Measurements from ENCODE around the gene GABARAPL2. TPM values are rescaled to one million over a fixed set of nuclear protein-coding genes. Genes with fewer than 3 reads are reported as not detected.

The GABARAPL2 gene
- total and polyA plus RNA-seq, 12 donors, result 58.2 to 262 (median 229) TPM

DNA sequence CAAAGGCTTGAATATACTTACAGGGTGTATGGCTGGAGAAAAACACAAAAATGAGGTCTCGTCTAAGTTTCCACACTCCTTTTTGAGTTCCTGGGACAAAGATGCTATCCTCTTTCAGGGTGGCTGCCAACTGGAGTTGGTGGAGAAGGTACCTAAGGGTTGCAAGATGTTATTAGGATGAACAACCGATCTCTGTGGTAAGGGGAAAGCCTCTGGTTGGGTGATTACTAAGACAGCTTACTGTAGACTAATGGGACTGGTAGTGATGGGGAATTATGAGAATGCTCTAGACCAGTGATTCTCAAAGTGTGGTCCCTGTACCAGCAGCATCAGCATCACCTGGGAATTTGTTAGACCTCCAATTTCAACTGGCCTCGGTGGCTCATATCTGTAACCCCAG is 50.9 kb downstream of the GABARAPL2 start:
- TF ChIP-seq, protein P1, sequence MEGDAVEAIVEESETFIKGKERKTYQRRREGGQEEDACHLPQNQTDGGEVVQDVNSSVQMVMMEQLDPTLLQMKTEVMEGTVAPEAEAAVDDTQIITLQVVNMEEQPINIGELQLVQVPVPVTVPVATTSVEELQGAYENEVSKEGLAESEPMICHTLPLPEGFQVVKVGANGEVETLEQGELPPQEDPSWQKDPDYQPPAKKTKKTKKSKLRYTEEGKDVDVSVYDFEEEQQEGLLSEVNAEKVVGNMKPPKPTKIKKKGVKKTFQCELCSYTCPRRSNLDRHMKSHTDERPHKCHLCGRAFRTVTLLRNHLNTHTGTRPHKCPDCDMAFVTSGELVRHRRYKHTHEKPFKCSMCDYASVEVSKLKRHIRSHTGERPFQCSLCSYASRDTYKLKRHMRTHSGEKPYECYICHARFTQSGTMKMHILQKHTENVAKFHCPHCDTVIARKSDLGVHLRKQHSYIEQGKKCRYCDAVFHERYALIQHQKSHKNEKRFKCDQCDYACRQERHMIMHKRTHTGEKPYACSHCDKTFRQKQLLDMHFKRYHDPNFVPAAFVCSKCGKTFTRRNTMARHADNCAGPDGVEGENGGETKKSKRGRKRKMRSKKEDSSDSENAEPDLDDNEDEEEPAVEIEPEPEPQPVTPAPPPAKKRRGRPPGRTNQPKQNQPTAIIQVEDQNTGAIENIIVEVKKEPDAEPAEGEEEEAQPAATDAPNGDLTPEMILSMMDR (IDR thresholded peaks at IDR 0.05), result no peak
- Histone ChIP-seq H3K27me3 (no peaks in the 10 kb centered on the region), H3K27ac (peak overlapping the region in 1 of 10 donors; percentile 58), H3K4me3 (no peak overlapping the region), H3K9me3 (no peaks in the 10 kb centered on the region), H3K36me3 (peaks cover 0 to 85% (median 44%) of the 10 kb centered on the region in 9 donors), H3K4me1 (peaks cover 0 to 25% (median 17%) of the 10 kb centered on the region in 9 donors)
- 96 to 97% methylated on average over 3 of the region's 3 CpGs for WGBS, 2 donors
- ATAC-seq (no peak), DNase-seq (no peak)
- intact Hi-C loops (cut with DNase I), result loop anchor here in 1 of 10 donors (10.0 kb wide), 1 partner anchor 102 kb away; no protein-coding TSS in a partner anchor

DNA sequence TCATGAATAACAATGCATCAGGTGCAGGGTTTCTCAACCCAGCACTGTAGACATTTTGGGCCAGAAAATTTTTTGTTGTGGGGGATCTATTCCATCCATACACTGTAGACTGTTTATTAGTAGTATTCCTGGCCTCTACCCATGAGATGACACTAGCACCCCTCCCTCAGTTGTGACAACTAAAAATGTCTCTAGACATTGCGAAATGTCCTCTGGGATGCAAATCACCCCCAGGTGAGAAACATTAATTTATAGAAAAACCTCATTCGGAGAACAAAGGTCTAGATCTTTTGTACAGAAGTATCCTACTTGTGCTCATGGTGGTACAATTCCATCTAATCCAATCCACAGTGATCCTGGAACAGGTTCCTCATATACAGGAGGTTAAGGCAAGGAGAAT is 52.6 kb downstream of the GABARAPL2 start:
- intact Hi-C loops (cut with DNase I), result loop anchor here in 1 of 10 donors (10.0 kb wide), 1 partner anchor 104 kb away; no protein-coding TSS in a partner anchor
- no peak for ATAC-seq

DNA sequence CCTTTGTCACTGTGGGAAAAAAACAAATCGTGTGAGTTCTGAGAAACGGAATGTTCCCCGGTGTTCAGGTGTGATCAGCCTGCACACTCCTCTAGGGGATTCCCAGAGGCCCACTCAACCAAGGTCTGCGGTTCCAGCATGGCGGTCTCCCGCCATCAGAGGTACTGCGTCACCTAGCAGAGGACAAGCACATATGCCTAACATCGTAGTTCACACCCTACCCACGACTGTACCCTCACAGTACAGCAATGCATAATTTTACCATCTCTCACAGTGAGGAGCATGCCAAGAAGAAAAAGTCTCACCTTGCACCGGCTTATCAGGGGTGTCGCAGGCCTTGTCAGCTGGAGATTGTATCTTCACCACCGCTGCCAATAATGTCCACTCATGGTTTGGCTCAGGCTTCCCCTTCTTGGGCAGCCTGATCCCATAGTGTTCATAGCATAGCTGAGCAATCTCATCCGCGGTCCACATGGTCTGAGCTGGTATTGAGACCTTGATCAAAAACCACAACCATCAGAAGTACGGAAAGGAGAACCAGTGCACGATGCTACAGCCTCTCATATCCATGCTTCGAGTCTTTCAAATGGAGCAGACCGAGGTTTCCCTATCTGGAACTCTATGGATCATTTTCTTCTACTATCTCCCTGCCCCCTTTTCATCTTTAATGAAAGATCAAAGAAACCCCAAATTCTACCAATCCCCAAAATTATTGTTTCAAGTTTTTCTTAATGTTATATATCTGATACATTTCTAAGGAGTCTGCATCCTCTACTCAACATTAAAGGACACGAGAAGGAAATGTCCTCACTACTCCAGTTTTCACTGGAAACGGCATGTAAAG is 54.4 kb downstream of the GABARAPL2 start:
- H3K36me3 ChIP-seq, result peaks cover 0 to 55% (median 23%) of the 10 kb centered on the region in 9 donors
- peak overlapping the region in 2 of 10 donors; percentile 92 to 96 for H3K27ac ChIP-seq
- no peak for ATAC-seq
- no peak overlapping the region for H3K4me3 ChIP-seq
- DNase-seq, result no peak
- no peaks in the 10 kb centered on the region for H3K27me3 ChIP-seq
- TF ChIP-seq, protein P1 (IDR thresholded peaks at IDR 0.05), result no peak
- no peaks in the 10 kb centered on the region for H3K9me3 ChIP-seq
- H3K4me1 ChIP-seq, result peaks cover 0 to 35% (median 22%) of the 10 kb centered on the region in 9 donors
- intact Hi-C loops (cut with DNase I), result loop anchor here in 9 of 10 donors (2.0 to 10.0 kb wide), 10 partner anchors 33 to 150 kb away; partner anchors contain the start of genes GABARAPL2 (in 5 of the 9) and TMEM231 (in 1 of the 9)
- WGBS, 2 donors, result 79 to 82% methylated on average over 20 of the region's 20 CpGs

More for the DNA sequence above, 52.6 kb downstream of the GABARAPL2 start:
- DNase-seq, result no peak
- Histone ChIP-seq H3K36me3 (peaks cover 0 to 69% (median 27%) of the 10 kb centered on the region in 9 donors), H3K27ac (no peak overlapping the region), H3K4me1 (peaks cover 0 to 33% (median 22%) of the 10 kb centered on the region in 9 donors), H3K9me3 (no peaks in the 10 kb centered on the region), H3K27me3 (no peaks in the 10 kb centered on the region), H3K4me3 (no peak overlapping the region)
- 96 to 97% methylated on average over 2 of the region's 2 CpGs for WGBS, 2 donors
- TF ChIP-seq, protein P1 (IDR thresholded peaks at IDR 0.05), result no peak

DNA sequence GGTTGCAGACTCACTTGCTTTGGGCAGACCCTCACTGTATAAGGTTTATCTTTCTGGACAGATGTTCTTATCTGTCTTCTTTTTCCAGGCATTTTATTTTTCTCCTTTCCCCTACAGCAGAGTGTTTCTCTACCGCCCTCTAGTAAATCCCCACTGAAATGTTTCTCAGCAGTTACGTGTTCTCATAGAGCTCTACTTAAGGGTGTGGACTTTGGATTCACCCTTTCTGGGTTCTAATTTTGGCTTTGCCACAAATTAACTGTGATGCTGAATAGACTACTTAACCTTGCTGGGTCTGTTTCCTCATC is 54.9 kb downstream of the GABARAPL2 start:
- Histone ChIP-seq H3K27ac (peak overlapping the region in 2 of 10 donors; percentile 92 to 96), H3K27me3 (no peaks in the 10 kb centered on the region), H3K9me3 (no peaks in the 10 kb centered on the region), H3K4me3 (no peak overlapping the region), H3K36me3 (peaks cover 0 to 55% (median 22%) of the 10 kb centered on the region in 9 donors), H3K4me1 (peaks cover 0 to 35% (median 22%) of the 10 kb centered on the region in 9 donors)
- WGBS, 2 donors, result 6 to 13% methylated on average over 2 of the region's 2 CpGs
- DNase-seq (no peak), ATAC-seq (no peak)
- TF ChIP-seq, protein P1 (IDR thresholded peaks at IDR 0.05), result peak in 8 of 9 donors; percentile 21 to 65 (median 46)
- intact Hi-C loops (cut with DNase I), result loop anchor here in 9 of 10 donors (2.0 to 10.0 kb wide), 10 partner anchors 34 to 150 kb away; partner anchors contain the start of genes GABARAPL2 (in 5 of the 9) and TMEM231 (in 1 of the 9)

Data from heart right ventricle (tissue), 16 donors.